Pons (tissue), 1 donor: ENCODE measurements around the gene CRYBG1.
A peak's percentile ranks its signal among the peaks of the same experiment; 100 is the strongest.

Source experiments
- DNase-seq: peaks from one replicate; pipeline ENCODE4 v3.0.0-alpha.2; 2016; ENCODE audit warnings: low spot score

Gene CRYBG1

DNA sequence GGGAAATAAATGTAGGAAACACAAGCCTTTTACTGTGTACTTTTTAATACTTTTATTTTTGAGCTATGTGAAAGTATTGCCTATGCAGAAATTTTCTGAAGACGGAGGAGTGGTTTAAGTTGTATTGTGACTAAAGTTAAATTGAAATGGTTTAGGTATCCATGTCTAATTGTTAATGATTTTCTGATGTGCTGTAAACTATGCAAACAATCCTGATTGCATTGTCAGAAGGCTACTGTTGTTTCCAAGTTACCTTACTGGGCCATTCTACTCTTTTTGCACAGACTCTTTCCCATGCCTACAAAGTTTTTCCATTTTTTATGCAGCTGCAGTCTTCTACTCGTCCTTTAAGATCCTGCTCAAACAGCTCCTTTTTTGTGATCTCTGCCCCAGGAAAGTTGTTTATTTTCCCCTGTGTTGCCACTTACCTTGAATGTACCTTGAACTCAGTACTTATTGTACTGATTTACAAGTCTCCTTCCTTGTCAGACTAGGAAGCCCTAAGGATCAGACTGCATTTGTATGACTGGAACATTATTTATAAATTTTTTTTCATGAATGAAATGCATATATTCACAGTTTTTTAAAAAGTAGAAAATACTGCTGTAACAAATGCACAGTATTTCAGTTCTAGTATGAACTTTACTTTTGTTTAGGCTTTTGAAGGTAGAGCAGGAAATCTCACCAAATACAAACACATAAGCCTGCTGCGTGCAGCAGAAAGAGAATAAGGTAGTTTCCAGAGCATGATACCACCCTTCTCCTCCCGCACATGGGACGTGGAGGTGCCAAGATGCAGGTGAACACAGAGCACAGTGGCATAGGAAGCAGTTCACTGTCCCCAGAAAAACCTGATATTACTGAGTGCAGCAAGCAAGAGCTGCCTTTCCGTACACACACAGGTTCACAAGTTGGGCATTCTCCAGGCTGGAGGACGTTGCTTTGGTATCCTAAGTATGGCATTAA is 97.8 kb downstream of the CRYBG1 start:
- DNase-seq, result no peak

DNA sequence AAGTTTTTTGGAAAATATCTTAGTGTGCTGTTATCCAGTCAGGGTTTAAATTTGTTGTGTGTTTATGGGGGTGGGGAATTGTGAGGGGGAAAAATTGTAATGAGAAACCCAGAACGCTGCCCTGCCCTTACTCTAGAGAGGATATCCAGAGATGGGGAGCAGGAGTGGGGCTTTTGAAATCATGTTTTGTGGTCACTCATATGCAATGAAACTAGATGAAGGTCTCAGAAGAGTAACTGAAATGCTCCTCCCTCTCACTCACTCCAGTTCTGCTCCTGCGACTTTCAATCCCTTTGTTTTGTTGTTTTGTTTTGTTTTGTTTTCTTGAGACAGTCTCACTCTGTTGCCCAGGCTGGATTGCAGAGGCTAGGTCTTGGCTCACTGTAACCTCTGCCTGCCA is 100.0 kb downstream of the CRYBG1 start:
- DNase-seq, result no peak

DNA sequence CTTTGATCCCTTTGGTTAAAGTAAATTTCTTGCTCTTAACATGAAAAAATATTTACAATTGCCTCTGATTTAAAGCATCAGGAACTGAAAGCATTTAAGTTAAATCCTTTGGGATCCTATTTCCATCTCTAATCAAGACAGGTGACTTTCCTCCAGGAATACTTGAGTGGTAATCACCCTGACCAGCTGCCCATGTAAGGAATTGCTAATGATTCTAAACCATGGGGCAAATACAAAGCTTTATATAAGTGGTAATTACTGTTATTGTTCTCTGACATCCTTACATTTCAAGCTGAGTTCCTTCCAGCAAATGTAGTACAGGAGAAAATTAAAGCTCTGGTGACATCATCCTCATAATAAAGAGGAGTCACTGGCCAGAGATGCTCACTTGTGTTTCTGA is 100.6 kb downstream of the CRYBG1 start:
- DNase-seq, result no peak

DNA sequence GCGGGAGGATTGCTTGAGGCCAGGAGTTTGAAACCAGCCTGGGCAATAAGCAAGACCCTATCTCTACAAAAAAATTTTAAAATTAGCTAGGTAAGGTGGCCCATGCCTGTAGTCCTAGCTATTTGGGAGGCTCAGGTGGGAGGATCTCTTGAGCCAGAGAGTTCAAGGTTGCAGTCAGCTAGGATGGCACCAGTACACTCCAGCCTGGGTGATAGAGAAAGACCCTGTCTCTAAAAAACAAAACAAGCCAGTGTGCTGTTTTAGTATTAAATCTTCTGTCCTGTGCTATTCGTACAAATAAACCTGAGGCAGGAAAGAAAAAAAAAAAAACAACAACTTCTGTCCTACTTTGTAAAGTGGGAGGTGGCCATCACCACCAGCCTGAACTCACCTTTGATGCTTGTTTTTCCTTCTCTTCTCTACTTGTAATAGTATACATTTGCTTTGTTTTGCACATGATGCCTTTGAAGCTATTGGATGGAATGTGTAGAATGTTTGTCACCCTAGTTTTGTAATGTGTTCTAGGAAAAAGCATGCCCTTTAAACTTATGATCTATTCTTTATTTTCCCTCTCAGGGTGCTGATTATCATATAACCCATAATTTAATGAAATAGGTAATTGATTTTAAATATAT is 102.5 kb downstream of the CRYBG1 start:
- DNase-seq, result no peak

DNA sequence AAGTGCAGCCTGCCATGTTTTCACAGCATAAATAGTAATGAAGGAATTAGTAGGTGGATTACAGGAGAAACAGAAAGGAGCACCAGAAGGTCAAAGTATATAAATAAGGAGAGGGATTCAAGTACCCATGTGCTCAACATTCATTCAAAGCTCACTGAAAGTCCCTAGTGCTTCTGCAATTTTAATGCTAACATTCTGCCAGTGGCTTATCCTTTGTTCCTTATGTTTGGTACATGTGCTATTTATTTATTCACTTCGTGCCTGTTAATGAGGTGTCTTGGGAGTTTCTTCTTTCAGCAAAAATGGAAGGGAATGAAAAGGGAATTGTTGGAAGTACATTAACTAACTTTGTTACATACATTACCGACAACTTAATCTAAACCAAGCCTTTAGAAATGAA is 105.7 kb downstream of the CRYBG1 start:
- no peak for DNase-seq

DNA sequence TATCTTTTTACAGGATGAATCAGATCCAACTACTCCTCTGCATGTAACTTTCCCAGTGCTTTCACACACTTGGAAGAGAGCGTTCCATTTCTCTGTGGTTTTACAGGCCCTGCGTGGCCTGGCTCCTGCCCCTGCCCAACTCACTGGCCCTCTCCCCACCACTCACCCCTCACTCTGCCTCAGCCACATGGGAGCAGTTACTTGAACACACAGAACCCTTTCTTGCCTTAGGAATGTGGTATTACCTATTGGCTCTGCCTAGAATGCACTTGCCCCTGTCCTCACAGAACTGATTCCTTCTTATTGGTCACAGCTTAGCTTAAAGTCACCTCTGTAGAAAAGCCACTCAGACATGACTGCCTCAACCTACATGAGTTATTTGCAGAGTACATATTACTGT is 108.4 kb downstream of the CRYBG1 start:
- no peak for DNase-seq

DNA sequence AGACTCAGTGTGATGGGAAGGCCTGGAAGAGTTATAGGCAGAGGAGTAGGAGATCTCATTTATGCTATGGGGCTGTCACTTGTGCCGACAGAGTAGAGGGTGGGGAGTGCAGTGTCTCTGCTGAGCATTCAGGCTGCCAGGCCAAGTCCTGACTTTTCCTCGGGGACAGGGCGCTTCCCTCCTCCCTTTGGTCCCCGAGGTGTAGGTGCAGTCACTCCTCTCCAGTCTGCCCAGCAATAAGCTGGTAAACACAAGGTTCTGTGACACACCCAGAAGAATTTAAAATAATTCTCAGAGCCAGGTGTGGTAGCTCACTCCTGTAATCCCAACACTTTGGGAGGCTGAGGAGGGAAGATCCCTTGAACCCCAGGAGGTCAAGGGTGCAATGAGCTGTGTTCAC is 109.4 kb downstream of the CRYBG1 start:
- DNase-seq, result no peak

DNA sequence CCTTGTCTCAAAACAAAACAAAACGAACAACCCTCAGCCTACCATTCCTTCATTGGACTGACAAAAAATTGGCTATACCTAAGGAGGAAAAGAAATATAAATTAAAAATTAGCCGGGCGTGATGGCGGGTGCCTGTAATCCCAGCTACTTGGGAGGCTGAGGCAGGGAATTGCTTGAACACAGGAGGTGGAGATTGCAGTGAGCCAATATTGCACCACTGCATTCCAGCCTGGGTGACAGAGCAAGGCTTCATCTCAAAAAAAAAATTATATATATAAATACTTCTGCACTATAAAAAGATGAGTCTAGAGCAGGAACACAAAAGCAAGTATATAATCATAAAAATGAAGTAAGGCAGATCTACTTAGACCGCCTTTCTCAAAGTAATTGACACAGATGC is 109.8 kb downstream of the CRYBG1 start:
- no peak for DNase-seq

DNA sequence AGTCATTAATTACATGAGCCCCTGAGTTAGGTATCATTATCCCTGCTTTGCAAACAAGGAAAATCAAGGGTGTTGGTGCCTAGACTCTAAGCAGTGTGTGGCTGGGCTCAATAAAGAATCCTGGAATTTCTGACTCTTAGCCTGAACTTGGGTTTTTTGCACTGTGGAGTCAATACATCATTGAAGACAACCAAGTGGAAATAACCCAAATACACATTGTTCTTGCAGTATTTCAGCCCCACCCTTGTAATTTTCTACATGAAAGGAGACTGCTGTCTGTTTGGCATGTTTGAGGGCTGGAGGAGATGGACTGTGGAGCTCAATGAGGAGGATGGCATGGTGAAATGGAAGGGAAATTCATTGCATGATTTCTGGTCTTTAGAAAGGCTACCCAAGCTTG is 110.3 kb downstream of the CRYBG1 start:
- no peak for DNase-seq

DNA sequence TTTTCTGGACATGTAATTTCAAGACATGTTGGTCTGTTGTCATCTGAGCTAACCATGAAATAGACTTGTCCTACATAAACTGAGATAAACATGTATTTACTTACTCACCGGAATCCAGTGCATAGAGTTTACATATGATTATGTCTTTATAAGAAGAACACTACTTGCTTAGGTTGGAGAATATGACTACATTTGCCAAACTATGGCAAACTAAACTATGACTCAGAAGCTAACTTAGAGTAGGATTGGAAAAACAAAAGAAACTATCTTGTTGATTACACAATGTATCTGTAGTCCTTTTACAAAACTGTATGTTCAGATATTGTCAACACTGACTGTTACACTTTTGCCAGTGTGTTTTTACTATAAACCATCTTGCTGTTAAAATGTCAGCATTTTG is 113.3 kb downstream of the CRYBG1 start:
- DNase-seq, result no peak

DNA sequence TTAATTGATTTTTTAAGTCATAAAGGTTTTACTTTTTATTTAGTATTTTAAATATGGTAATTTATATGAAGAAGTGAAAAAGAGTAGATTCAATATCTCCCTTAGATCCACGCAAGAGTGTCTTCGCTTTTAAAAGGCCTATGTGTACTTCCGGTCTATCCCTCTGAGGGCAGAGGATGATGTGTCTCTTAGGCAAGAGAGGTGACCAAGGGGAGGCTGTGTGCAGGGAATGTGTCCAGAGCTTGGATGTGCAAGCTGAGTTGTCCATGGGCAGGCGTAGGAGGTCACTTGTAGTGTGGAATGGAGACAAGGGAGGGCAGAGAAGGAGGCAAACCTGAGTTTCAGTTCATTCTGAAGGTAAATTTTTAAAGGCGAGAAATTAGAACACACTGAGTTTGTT is 113.9 kb downstream of the CRYBG1 start:
- DNase-seq, result no peak

DNA sequence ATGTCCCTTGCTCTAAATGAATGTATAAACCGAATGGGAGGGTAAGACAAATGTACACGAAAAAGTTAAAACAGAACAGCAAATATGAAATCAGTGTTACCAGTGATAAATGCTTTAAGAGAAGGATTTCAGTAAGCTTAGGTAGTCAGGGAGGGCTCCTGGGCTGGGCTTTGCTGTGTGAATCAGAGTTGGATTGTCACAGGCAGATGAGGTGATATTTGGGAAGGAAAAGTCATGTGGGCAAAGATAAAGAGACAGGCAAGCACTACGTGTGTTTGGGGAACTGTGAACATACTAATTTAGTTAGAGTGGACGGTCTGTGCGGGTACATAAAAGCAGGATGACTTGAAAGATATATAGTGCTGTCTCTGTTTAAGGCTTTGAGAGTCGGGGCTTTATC is 114.8 kb downstream of the CRYBG1 start:
- DNase-seq, result no peak

DNA sequence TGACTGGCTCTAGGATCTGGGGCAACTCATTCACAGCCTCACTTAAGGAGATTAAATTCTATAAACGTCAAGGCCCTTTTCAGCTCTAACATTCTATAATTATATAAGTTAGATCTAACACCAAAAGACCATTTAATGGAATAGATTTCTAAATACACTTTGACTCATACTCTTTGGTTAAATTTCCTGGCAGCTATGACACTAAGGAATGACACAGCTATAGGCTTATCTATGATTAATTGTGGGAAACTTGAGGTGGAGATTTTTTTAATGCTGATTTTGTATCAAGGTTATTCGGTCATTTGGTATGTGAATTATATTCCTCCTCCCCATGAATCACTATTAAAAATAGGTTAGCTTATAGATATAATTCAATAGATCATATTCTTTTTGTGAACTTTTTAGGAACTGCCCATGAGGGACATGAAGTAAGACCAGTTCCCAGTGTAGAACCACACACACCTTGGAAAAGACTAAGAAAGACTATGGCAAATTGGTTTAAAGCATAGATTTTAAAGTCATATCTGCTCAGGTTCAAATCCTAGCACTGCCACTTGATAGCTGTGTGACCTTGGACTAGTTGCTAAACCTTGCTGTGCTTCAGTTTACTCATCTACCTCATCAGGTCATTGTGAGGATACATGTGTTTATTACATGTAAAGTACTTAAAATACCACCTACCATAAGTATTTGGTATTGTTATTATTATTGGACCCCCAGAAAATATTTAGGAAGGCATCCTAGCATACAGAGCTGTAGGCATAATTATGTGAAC is 116.0 kb downstream of the CRYBG1 start:
- no peak for DNase-seq

DNA sequence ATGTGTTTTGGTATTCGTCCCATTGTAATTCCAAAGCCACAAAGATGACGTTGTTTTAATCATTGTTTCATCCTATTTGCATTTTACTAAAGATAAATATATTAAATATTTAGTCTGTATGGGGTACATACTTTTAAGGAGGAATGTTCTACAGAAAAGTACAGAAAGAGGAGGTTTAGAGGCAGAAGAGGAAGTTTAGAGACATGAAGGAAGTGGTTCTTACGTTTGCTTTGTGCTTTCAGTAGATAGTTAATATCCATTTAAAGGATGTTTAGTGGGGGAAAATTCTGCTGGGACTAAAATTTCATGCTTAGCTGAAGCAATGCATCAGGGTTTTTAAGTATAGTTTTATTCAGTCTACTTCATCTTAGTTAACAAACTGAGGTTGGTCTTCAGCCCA is 116.6 kb downstream of the CRYBG1 start:
- DNase-seq, result no peak

DNA sequence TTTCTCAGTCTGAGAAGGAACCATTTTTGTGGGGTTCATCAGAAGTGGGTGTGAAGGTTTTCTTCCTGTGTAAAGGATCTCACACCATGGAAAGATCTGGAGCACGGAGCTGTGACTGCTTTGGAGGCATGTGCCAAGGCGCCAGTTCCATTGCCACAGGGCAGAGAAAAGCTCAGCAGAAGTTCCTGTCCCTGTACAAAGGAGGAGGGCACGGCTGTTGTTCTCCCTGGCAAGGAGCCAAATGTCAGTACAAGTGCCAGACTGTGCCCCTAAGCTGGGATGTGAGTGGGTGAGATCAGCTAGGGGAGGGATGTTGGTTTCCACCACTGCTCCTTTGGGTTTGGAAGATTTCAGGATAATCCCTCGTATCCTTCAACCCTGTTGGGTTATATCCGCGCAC is 117.3 kb downstream of the CRYBG1 start:
- peak; percentile 5 for DNase-seq

DNA sequence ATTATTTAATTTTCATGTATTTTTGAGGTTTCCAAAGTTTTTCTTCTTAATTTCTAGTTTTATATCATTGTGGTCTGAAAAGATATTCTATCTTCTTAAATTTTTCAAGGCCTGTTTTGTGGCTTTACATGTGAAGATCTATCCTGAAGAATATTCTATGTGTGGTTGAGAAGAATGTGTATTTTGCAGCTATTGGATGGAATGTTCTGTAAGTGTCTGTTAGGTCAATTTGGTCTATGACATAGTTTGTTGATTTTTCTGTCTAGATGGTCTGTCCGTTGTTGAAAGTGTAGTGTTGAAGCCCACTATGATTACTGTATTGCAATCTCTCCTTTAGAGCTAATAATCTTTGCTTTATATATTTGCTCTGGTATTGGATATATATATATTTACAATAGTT is 125.7 kb downstream of the CRYBG1 start:
- no peak for DNase-seq

DNA sequence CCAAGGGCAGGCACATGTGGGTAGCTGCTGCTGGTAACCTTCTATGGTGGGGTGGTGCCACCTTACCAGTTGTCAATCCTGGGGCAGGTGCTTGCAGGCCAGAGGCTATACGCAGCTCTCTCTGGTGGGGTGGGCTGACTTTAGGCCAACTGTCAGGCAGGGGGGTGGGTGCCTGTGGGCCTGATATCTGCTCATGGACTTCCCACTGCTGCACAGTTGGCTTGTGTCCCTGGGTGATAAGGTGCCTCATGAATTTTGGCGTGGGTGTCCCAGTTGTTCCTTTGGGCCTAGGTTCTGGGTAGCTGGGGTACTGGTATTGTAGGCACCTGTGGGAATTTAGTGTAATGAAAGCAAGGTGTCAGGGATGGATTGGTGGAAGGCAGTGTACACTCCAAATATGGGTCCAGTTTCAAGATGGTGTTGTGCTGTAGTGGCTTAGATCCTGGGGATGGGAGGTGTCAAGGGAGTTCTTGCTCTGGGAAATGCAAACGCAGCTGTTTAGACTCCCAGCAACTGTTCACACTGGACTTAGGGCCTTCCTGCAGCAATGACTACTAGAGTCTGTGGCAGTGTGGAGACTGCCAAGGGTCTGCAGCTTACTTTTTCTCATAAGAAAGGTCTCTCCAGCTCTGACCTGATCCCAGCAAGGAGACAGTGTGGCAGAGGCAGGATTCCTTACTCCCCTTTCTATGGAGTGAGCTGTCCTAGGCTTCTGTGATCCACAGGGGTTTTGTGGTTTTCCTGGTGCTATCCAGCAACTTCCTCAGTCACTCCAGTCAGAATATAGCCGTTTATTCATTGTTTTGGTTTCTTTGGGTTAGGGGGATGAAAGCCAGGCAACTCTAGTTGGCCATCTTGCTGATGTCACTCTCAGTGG is 128.2 kb downstream of the CRYBG1 start:
- DNase-seq, result no peak

DNA sequence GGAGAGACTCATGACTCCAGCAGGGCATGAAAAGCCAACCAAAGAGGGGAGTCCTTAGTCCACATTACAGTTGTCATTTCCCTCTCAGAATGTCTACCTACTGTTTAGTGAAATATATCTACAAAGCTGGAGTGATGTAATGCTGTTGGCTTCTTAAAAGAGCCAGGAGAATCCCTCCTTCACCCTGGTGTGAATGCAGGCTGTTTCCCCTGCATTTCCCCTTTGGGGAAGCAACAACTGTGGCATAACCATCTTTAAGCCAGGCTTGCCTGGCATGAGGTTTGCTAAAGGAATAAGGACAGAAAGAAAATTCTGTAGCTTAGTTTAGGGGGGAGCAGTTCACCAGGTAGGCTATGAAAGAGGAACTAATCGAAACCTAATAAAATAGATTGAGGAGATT is 129.5 kb downstream of the CRYBG1 start:
- no peak for DNase-seq

DNA sequence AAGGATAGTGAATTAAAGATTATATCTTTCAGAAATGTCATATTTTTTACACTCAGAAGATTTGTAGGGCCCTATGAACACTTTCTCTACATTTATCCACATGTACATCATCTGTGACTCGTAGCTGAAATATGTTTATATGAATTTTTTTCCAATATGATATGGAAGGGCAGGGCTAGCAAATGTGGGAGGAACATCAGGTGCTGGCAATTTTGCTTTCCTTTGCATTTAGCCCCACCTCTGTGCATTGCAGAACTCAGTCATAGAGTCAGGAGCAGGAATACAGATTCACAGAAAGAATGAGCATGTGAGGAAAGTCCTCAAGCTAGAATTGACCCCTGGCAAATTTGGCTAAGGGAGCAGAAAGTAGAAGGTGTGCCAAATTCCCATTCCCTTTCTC is 129.9 kb downstream of the CRYBG1 start:
- DNase-seq, result no peak

DNA sequence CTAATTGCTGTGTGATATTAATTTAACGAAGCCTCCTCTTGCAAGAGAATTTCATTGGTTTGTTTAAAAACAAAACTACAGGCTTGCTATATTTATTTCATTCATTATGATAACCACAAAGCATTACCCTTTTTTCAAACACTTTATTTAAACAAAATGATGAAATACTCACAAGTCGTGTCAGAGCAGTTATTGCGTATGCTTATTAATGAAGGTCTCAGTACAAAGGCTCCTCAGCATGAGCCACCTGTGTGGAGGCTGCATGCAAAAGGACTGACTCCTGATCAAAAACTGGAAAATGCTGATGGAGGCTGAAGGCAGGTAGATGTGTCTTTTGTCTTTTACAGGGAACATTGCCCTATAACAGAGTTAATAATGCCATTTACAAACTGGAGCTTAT is 130.5 kb downstream of the CRYBG1 start:
- DNase-seq, result no peak

DNA sequence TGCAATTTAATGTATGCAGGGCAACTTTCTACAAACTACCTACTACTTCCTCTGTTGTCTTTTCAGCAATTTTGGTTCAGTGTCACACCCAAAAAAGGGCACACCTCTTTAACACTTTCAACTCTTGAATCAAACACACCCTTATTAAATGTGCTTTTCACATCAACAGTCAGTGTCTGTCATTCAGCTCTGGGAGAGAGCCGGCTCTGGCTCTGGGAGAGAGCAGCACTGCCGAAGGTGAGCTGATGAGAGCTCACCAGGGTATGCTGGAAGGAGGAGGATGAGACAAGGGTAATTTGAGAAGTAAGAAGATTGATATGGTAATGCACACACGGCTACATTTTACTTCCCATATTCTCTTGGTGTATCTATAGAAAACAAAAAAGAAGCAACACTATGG is 134.5 kb downstream of the CRYBG1 start:
- DNase-seq, result no peak

DNA sequence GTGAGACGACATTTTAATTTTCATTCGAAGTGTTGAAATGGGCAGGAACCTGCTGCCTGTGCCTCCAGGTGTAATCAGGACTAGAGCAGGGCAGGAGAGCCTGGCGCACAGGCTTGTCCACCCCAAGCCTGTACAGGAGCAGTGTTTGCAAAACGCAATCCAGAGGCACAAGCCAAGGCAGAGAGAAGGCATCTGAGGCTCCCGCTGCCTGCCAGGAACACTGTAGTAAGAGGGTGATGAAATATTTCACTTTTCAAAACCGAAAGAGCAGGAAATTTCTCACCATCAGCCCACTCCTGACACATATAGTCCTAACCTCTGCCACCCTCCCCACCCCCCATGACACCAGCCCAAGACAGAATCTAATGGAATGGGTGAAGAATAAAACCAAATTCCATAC is 136.3 kb downstream of the CRYBG1 start:
- DNase-seq, result no peak
